ENCODE results near the gene SIDT1. TPM values are rescaled to one million over a fixed set of nuclear protein-coding genes. Genes with fewer than 3 reads are reported as not detected.
"Not testable (repeated sequence)": the region's sequence is repeated elsewhere in the genome, so short reads cannot be mapped to it uniquely, and the experiment has no call there.

The SIDT1 gene
- total RNA-seq, 1 experiment from 2014 or later: 0.42 TPM

GRCh38 chr3:113626503-113627371 is 94.4 kb downstream of the SIDT1 start:
- Histone ChIP-seq H3K9me3 (replicated peaks) (no peaks in the 10 kb centered on the region), H3K4me3 (peak overlapping the region; percentile 32), H3K27ac (no peak overlapping the region), H3K27me3 (no peaks in the 10 kb centered on the region), H3K4me1 (no peaks in the 10 kb centered on the region), H3K36me3 (no peaks in the 10 kb centered on the region)
- peak; percentile 63 to 84 for DNase-seq

GRCh38 chr3:113628316-113628715 is 96.0 kb downstream of the SIDT1 start:
- no peaks in the 10 kb centered on the region for H3K4me1 ChIP-seq
- H3K27ac ChIP-seq: no peak overlapping the region
- DNase-seq: no peak

GRCh38 chr3:113628788-113629187 is 96.4 kb downstream of the SIDT1 start:
- Histone ChIP-seq H3K36me3 (no peaks in the 10 kb centered on the region), H3K9me3 (replicated peaks) (no peaks in the 10 kb centered on the region), H3K27ac (no peak overlapping the region), H3K27me3 (no peaks in the 10 kb centered on the region), H3K4me1 (no peaks in the 10 kb centered on the region), H3K4me3 (no peak overlapping the region)
- no peak for DNase-seq

More at GRCh38 chr3:113628316-113628715, 96.0 kb downstream of the SIDT1 start:
- H3K4me3 ChIP-seq: no peak overlapping the region
- no peaks in the 10 kb centered on the region for H3K27me3 ChIP-seq
- H3K9me3 ChIP-seq (replicated peaks): no peaks in the 10 kb centered on the region
- H3K36me3 ChIP-seq: no peaks in the 10 kb centered on the region

GRCh38 chr3:113629584-113630421 is 97.4 kb downstream of the SIDT1 start:
- Histone ChIP-seq H3K9me3 (replicated peaks) (no peaks in the 10 kb centered on the region), H3K27me3 (no peaks in the 10 kb centered on the region), H3K36me3 (no peaks in the 10 kb centered on the region), H3K4me1 (no peaks in the 10 kb centered on the region), H3K27ac (no peak overlapping the region), H3K4me3 (no peak overlapping the region)
- peak in 1 of 2 experiments; percentile 13 for DNase-seq

GRCh38 chr3:113630956-113631542 is 98.7 kb downstream of the SIDT1 start:
- peak in 1 of 2 experiments; percentile 32 for DNase-seq
- Histone ChIP-seq H3K36me3 (no peaks in the 10 kb centered on the region), H3K27me3 (no peaks in the 10 kb centered on the region), H3K4me3 (no peak overlapping the region), H3K4me1 (no peaks in the 10 kb centered on the region), H3K9me3 (replicated peaks) (no peaks in the 10 kb centered on the region), H3K27ac (no peak overlapping the region)

- no peaks in the 10 kb centered on the region for H3K9me3 ChIP-seq (replicated peaks)
- no peaks in the 10 kb centered on the region for H3K27me3 ChIP-seq
- H3K4me3 ChIP-seq: no peak overlapping the region
- H3K4me1 ChIP-seq: no peaks in the 10 kb centered on the region
- no peak overlapping the region for H3K27ac ChIP-seq
- no peak for DNase-seq
- H3K36me3 ChIP-seq: no peaks in the 10 kb centered on the region
These were observed 99.2 kb downstream of the SIDT1 start for GRCh38 chr3:113631573-113631972.

GRCh38 chr3:113634782-113635474 is 102.6 kb downstream of the SIDT1 start:
- Histone ChIP-seq H3K36me3 (no peaks in the 10 kb centered on the region), H3K9me3 (replicated peaks) (no peaks in the 10 kb centered on the region), H3K27me3 (no peaks in the 10 kb centered on the region), H3K4me1 (no peaks in the 10 kb centered on the region), H3K4me3 (no peak overlapping the region), H3K27ac (no peak overlapping the region)
- DNase-seq: peak in 1 of 2 experiments; percentile 15

- not testable (repeated sequence) for H3K27ac ChIP-seq; H3K27me3 ChIP-seq; H3K9me3 ChIP-seq (replicated peaks); DNase-seq; H3K4me3 ChIP-seq; H3K4me1 ChIP-seq; H3K36me3 ChIP-seq
These were observed 103.7 kb downstream of the SIDT1 start for GRCh38 chr3:113636034-113636433.

- Histone ChIP-seq H3K4me1 (no peaks in the 10 kb centered on the region), H3K27ac (no peak overlapping the region), H3K36me3 (no peaks in the 10 kb centered on the region), H3K9me3 (replicated peaks) (no peaks in the 10 kb centered on the region), H3K4me3 (no peak overlapping the region), H3K27me3 (no peaks in the 10 kb centered on the region)
- DNase-seq: no peak
These were observed 105.4 kb downstream of the SIDT1 start for GRCh38 chr3:113637756-113638155.

GRCh38 chr3:113638910-113639309 is 106.6 kb downstream of the SIDT1 start:
- Histone ChIP-seq H3K4me3 (no peak overlapping the region), H3K27me3 (no peaks in the 10 kb centered on the region), H3K4me1 (no peaks in the 10 kb centered on the region), H3K9me3 (replicated peaks) (no peaks in the 10 kb centered on the region), H3K36me3 (no peaks in the 10 kb centered on the region; the same call in 1 of the 2 replicates), H3K27ac (no peak overlapping the region)
- DNase-seq: no peak

- no peaks in the 10 kb centered on the region; the same call in 1 of the 2 replicates for H3K9me3 ChIP-seq (replicated peaks)
- no peaks in the 10 kb centered on the region for H3K4me1 ChIP-seq
- H3K27me3 ChIP-seq: no peaks in the 10 kb centered on the region
- no peak overlapping the region for H3K4me3 ChIP-seq
- H3K27ac ChIP-seq: no peak overlapping the region
- H3K36me3 ChIP-seq: no peaks in the 10 kb centered on the region; the same call in 1 of the 2 replicates
- DNase-seq: no peak
These were observed 111.2 kb downstream of the SIDT1 start for GRCh38 chr3:113643583-113643982.

- Histone ChIP-seq H3K36me3 (no peaks in the 10 kb centered on the region), H3K27ac (no peak overlapping the region), H3K27me3 (no peaks in the 10 kb centered on the region)
These were observed 116.2 kb downstream of the SIDT1 start for GRCh38 chr3:113648524-113648923.

GRCh38 chr3:113649174-113649845 is 117.0 kb downstream of the SIDT1 start:
- H3K4me3 ChIP-seq: no peak overlapping the region
- no peak overlapping the region for H3K27ac ChIP-seq
- H3K4me1 ChIP-seq: peaks cover 9% of the 10 kb centered on the region
- H3K36me3 ChIP-seq: no peaks in the 10 kb centered on the region
- H3K27me3 ChIP-seq: no peaks in the 10 kb centered on the region
- peak; percentile 35 to 60 for DNase-seq
- no peaks in the 10 kb centered on the region; the same call in 1 of the 2 replicates for H3K9me3 ChIP-seq (replicated peaks)

More at GRCh38 chr3:113648524-113648923, 116.2 kb downstream of the SIDT1 start:
- no peak for DNase-seq
- Histone ChIP-seq H3K9me3 (replicated peaks) (no peaks in the 10 kb centered on the region; the same call in 1 of the 2 replicates), H3K4me3 (no peak overlapping the region), H3K4me1 (peaks cover 9% of the 10 kb centered on the region)

GRCh38 chr3:113654310-113654709 is 122.0 kb downstream of the SIDT1 start:
- H3K9me3 ChIP-seq (replicated peaks): no peaks in the 10 kb centered on the region
- H3K27me3 ChIP-seq: no peaks in the 10 kb centered on the region
- peaks cover 3% of the 10 kb centered on the region; the same call in 1 of the 2 replicates for H3K36me3 ChIP-seq
- no peak overlapping the region for H3K4me3 ChIP-seq
- DNase-seq: no peak
- no peak overlapping the region for H3K27ac ChIP-seq
- H3K4me1 ChIP-seq: peaks cover 4% of the 10 kb centered on the region
